Brain microvascular endothelial cell (primary cell): ENCODE results near the gene DDX49.
"Not testable (repeated sequence)": the region's sequence is repeated elsewhere in the genome, so short reads cannot be mapped to it uniquely, and the experiment has no call there.

ENCODE experiments used
- DNase-seq: peaks from one replicate; pipeline ENCODE4 v3.0.0-alpha.2; 2020
- H3K27ac ChIP-seq: fragments of 250-450 bp; sonication (Bioruptor Pico); 2 replicates; pipeline ENCODE4 v1.5.1; 2020; ENCODE audit warnings: mild to moderate bottlenecking, moderate library complexity
- H3K27me3 ChIP-seq: fragments of 250-450 bp; sonication (Bioruptor Pico); replicated peaks from 2 replicates; pipeline ENCODE4 v1.5.1; 2020; ENCODE audit warnings: mild to moderate bottlenecking
- H3K36me3 ChIP-seq: fragments of 250-450 bp; sonication (Bioruptor Pico); replicated peaks from 2 replicates; pipeline ENCODE4 v1.5.1; 2020; ENCODE audit warnings: mild to moderate bottlenecking
- H3K4me3 ChIP-seq: 2 replicates; pipeline ENCODE4 v1.5.1; 2011; ENCODE audit warnings: low read depth, mild to moderate bottlenecking, control low read depth, low read length, moderate library complexity
- CTCF ChIP-seq: IDR thresholded peaks from 2 replicates; pipeline ENCODE4 v1.5.1; 2011; ENCODE audit warnings: low read depth, mild to moderate bottlenecking, moderate library complexity, low read length, control low read depth, inconsistent platforms; ENCODE audit errors: missing control alignments
- in situ Hi-C: cut with HindIII; loops from 2 replicates; pipeline ENCODE4 v1.10.0; 2017; ENCODE audit warnings: low sequenced_read_pairs, low pct_ligation_motif_present

The DDX49 gene

GRCh38 chr19:18949858-18950257, 30.3 kb downstream of the DDX49 start:
- Histone ChIP-seq H3K36me3 (no peaks in the 10 kb centered on the region), H3K4me3 (no peak overlapping the region), H3K27ac (no peak overlapping the region), H3K27me3 (no peaks in the 10 kb centered on the region)
- no peak for DNase-seq
- no peak for TF ChIP-seq CTCF
- in situ Hi-C loops = no loop called here

DNA sequence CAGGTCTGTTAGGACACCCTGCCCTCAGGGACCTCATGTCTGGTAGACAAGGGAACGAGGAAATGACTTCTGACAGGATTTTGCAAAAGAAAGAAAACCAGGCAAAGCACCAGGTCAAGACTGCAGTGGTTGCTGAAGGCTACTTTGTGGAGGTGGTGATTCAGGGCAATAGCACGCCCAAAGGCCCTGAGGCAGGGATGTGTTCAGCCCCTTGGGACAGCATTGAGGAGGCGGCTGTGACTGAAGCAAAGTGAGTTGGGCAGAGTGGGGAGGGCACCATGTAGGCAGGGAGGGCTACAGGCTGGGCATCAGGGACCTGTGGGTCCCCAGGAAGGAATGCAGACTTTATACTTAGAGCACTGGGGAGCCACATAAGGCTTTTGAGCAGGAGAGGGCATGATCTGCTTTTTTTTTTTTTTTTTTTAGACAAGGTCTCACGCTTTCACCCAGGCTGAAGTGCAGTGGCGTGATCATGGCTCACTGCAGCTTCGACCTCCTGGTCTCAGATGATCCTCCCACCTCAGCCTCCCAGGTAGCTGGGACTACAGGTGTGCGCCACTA, 32.3 kb downstream of the DDX49 start:
- DNase-seq = no peak
- TF ChIP-seq CTCF = no peak
- Histone ChIP-seq H3K27ac (no peak overlapping the region), H3K36me3 (no peaks in the 10 kb centered on the region), H3K27me3 (no peaks in the 10 kb centered on the region), H3K4me3 (no peak overlapping the region)
- in situ Hi-C loops = no loop called here

GRCh38 chr19:18952364-18953003, 33.0 kb downstream of the DDX49 start:
- H3K27ac ChIP-seq, H3K36me3 ChIP-seq, in situ Hi-C loops, H3K4me3 ChIP-seq, DNase-seq, H3K27me3 ChIP-seq: not testable (repeated sequence)

DNA sequence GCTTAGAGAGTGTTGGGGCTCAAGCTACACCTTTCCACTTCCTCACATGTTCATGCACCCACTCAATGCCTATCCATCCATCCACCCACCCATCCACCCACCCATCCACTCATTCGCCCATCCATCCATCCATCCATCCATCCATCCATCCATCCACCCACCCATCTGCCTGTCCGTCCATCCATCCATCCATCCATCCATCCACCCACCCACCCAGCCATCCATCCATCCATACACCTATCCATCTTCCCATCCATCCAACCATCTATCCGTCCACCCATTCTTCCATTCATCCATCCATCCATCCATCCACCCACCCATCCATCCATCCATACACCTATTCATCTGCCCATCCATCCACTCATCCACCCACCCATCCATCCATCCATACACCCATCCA, 34.6 kb downstream of the DDX49 start:
- Histone ChIP-seq H3K27ac (no peak overlapping the region), H3K4me3 (no peak overlapping the region), H3K36me3 (no peaks in the 10 kb centered on the region), H3K27me3 (no peaks in the 10 kb centered on the region)
- no peak for DNase-seq
- in situ Hi-C loops = no loop called here
- TF ChIP-seq CTCF = no peak

GRCh38 chr19:18955042-18955441, 35.5 kb downstream of the DDX49 start:
- TF ChIP-seq CTCF = no peak
- H3K4me3 ChIP-seq = no peak overlapping the region
- DNase-seq = no peak
- in situ Hi-C loops = no loop called here
- no peak overlapping the region for H3K27ac ChIP-seq
- no peaks in the 10 kb centered on the region for H3K27me3 ChIP-seq
- H3K36me3 ChIP-seq = no peaks in the 10 kb centered on the region

DNA sequence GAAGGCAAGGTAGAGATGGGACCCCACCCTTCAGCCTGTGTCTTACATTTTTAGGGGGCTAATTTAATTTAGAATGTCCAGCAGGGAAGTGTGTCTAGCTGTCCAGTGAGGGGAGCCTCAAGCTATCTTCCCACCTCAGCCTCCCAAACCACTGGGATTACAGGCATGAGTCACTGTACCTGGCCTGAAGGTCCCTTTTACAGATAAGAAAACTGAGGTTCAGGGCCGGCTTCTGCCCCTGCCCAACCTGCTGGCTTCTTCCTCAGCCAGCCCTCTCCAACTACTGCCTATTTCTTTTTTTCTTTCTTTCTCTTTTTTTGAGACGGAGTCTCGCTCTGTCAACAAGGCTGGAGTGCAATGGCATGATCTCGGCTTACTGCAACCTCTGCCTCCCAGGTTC, 40.9 kb downstream of the DDX49 start:
- Histone ChIP-seq H3K4me3 (no peak overlapping the region), H3K36me3 (no peaks in the 10 kb centered on the region), H3K27ac (no peak overlapping the region), H3K27me3 (peaks cover 4% of the 10 kb centered on the region)
- no peak for DNase-seq
- TF ChIP-seq CTCF = no peak
- in situ Hi-C loops = no loop called here
